GM13976 (cell line): ENCODE data around the gene SLC7A9.

Source experiments
- DNase-seq: peaks from one replicate; pipeline ENCODE4 v3.0.0; 2012; ENCODE audit warnings: low spot score
- CTCF ChIP-seq: IDR thresholded peaks from 2 replicates; pipeline ENCODE4 v1.5.1; 2012; ENCODE audit warnings: borderline replicate concordance, mild to moderate bottlenecking; ENCODE audit not compliant: insufficient read depth; ENCODE audit errors: extremely low read depth, missing control alignments, control extremely low read depth
- in situ Hi-C: fragments of 300-500 bp; cut with MboI; formaldehyde crosslinking; loops from one replicate; pipeline ENCODE4 v1.12.0; 2022; ENCODE audit warnings: low sequenced_read_pairs, mixed read lengths, inconsistent platforms; ENCODE audit not compliant: unreplicated experiment

Gene SLC7A9

GRCh38 chr19:32896516-32897214, 27.1 kb upstream of the SLC7A9 start:
- DNase-seq, result no peak
- TF ChIP-seq CTCF, result no peak
- in situ Hi-C loops, result no loop called here

- in situ Hi-C loops, result no loop called here
- no peak for TF ChIP-seq CTCF
Measured at GRCh38 chr19:32895384-32895783, 25.8 kb upstream of the SLC7A9 start.

GRCh38 chr19:32891609-32892008, 22.0 kb upstream of the SLC7A9 start:
- DNase-seq, result no peak
- no peak for TF ChIP-seq CTCF
- in situ Hi-C loops, result no loop called here

More at GRCh38 chr19:32895384-32895783, 25.8 kb upstream of the SLC7A9 start:
- DNase-seq, result no peak

- in situ Hi-C loops, result no loop called here
- no peak for DNase-seq
- TF ChIP-seq CTCF, result no peak
Measured at GRCh38 chr19:32890841-32891240, 21.3 kb upstream of the SLC7A9 start.

- no peak for TF ChIP-seq CTCF
- in situ Hi-C loops, result no loop called here
- DNase-seq, result no peak
Measured at GRCh38 chr19:32890326-32890725, 20.8 kb upstream of the SLC7A9 start.

GRCh38 chr19:32889137-32889934, 19.8 kb upstream of the SLC7A9 start:
- no peak for DNase-seq
- in situ Hi-C loops, result no loop called here
- TF ChIP-seq CTCF, result no peak
